ENCODE measurements around the gene SNTB2. TPM values are rescaled to one million over a fixed set of nuclear protein-coding genes. Genes with fewer than 3 reads are reported as not detected.

SNTB2 gene
- total and polyA plus RNA-seq, 10 donors, result 1.9 to 48.5 (median 28.9) TPM

DNA sequence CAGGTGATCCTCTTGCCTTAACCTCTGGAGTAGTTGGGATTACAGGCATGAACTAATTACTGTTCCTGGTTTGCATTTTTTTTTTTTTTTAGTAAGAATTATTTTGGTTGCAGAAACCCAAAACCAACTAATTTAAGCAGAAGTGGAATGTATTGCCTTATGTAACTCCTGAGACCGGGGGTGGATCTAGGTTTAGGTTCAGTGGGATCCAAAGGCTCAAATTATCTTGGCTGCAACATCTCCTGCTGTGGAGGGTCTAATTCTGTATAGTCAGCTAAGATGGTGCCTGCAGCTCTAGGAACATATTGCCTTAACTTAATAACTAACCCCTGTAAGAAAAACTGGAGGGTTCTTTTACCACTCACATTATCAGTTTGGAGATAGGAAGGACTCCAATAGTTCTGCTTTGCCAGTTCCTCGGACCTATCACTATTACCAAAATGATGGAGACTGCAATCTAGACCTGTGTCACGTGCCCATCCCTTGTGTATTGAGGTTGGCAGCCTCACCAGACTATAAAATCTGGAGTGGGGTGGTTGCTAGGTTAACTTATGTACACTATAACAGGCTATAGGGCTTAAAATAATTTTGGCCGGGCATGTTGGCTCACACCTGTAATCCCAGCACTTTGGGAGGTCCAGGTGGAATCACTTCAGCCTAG, 8.5 kb downstream of the SNTB2 start:
- TF ChIP-seq, protein P1, sequence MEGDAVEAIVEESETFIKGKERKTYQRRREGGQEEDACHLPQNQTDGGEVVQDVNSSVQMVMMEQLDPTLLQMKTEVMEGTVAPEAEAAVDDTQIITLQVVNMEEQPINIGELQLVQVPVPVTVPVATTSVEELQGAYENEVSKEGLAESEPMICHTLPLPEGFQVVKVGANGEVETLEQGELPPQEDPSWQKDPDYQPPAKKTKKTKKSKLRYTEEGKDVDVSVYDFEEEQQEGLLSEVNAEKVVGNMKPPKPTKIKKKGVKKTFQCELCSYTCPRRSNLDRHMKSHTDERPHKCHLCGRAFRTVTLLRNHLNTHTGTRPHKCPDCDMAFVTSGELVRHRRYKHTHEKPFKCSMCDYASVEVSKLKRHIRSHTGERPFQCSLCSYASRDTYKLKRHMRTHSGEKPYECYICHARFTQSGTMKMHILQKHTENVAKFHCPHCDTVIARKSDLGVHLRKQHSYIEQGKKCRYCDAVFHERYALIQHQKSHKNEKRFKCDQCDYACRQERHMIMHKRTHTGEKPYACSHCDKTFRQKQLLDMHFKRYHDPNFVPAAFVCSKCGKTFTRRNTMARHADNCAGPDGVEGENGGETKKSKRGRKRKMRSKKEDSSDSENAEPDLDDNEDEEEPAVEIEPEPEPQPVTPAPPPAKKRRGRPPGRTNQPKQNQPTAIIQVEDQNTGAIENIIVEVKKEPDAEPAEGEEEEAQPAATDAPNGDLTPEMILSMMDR (IDR thresholded peaks at IDR 0.05 in 8 of 11, conservative IDR thresholded peaks at IDR 0.05 in 3 of 11), result no peak
- TF ChIP-seq POLR2AphosphoS5 (IDR thresholded peaks at IDR 0.05) (no peak), POLR2A (IDR thresholded peaks at IDR 0.05) (no peak)
- Histone ChIP-seq H3K27ac (no peak overlapping the region), H3K4me3 (no peak overlapping the region), H3K36me3 (no peaks in the 10 kb centered on the region), H3K9me3 (no peaks in the 10 kb centered on the region), H3K27me3 (replicated peaks in 1 of 7) (no peaks in the 10 kb centered on the region), H3K4me1 (peaks cover 0 to 48% (median 19%) of the 10 kb centered on the region in 6 donors)
- no peak for DNase-seq
- intact Hi-C loops (cut with DNase I; ENCODE audit: low total_unique reads), result no loop called here
- 80 to 90% (median 87%) methylated on average over 4 of the region's 4 CpGs for WGBS, 5 donors

DNA sequence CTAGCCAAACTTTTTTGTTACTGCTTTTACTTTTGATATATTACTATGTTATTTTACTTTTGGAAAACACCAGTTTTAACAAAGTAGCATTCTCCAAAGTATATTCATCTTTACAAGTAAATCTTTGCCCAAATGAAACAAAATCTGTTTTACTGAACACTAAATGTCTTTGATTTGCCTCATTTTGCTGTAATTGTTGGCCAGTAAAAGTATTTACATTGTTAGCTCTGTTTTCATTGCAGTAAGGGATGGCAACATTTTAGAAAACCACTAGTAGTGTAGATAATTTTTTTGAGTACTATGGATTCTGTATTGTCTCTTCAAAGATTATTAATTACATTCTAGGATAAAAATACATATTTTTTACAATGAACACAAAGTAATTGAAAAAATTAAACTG, 10.6 kb downstream of the SNTB2 start:
- no peaks in the 10 kb centered on the region for H3K27me3 ChIP-seq (replicated peaks in 1 of 7)
- DNase-seq, result no peak
- no peak overlapping the region for H3K27ac ChIP-seq
- H3K36me3 ChIP-seq, result no peaks in the 10 kb centered on the region
- intact Hi-C loops (cut with DNase I; ENCODE audit: low total_unique reads), result no loop called here
- no peak overlapping the region for H3K4me3 ChIP-seq
- peaks cover 0 to 40% (median 9%) of the 10 kb centered on the region in 6 donors for H3K4me1 ChIP-seq
- TF ChIP-seq, protein P1 (IDR thresholded peaks at IDR 0.05 in 8 of 11, conservative IDR thresholded peaks at IDR 0.05 in 3 of 11), result no peak
- no peak for TF ChIP-seq POLR2A (IDR thresholded peaks at IDR 0.05)
- no peak for TF ChIP-seq POLR2AphosphoS5 (IDR thresholded peaks at IDR 0.05)
- H3K9me3 ChIP-seq, result no peaks in the 10 kb centered on the region

DNA sequence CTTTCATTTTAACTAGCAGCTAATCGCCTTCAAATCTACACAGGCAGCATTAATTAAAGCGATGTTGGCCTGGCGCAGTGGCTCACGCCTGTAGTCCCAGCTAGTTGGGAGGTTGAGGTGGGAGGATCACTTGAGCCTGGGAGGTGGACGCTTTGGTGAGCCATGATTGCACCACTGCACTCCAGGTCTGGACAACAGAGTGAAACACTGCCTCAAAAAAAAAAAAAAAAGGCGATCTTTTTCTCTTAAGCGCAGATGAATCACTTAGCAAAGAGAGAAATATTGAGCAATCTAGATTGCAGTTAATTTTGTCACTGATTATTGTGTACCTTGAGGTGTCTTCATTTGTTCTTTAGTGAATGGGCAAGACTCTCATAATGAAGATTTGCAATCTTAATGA, 12.4 kb downstream of the SNTB2 start:
- no peaks in the 10 kb centered on the region for H3K27me3 ChIP-seq (replicated peaks in 1 of 7)
- DNase-seq, result no peak
- WGBS, 5 donors, result 84 to 95% (median 89%) methylated on average over 7 of the region's 7 CpGs
- intact Hi-C loops (cut with DNase I; ENCODE audit: low total_unique reads), result no loop called here
- H3K4me1 ChIP-seq, result peaks cover 0 to 53% (median 9%) of the 10 kb centered on the region in 6 donors
- H3K9me3 ChIP-seq, result no peaks in the 10 kb centered on the region
- H3K4me3 ChIP-seq, result no peak overlapping the region
- H3K36me3 ChIP-seq, result no peaks in the 10 kb centered on the region
- TF ChIP-seq POLR2AphosphoS5 (IDR thresholded peaks at IDR 0.05), result no peak
- TF ChIP-seq POLR2A (IDR thresholded peaks at IDR 0.05), result no peak
- TF ChIP-seq, protein P1 (IDR thresholded peaks at IDR 0.05 in 8 of 11, conservative IDR thresholded peaks at IDR 0.05 in 3 of 11), result no peak
- no peak overlapping the region for H3K27ac ChIP-seq

DNA sequence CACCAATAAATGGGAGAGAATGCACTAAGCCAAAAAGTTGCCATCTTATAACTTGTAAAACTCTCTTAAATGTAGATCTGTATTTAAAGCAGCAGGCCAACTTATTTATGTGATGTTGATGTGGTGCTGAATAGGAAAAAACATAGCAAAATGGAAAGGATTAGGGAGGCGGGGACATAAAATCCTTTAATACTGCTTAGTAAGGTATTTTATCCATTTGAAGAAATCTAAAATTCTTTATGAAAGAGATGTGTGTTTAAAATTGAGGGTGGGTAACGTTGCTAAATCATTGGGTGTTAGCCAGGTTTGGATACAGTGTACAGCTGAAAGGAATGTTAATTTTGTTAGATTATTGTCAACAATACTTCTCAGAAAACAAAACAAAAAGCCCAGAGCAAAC, 14.3 kb downstream of the SNTB2 start:
- intact Hi-C loops (cut with DNase I; ENCODE audit: low total_unique reads), result no loop called here
- Histone ChIP-seq H3K27me3 (replicated peaks in 1 of 7) (no peaks in the 10 kb centered on the region), H3K9me3 (no peaks in the 10 kb centered on the region), H3K4me3 (no peak overlapping the region), H3K4me1 (peaks cover 0 to 58% (median 13%) of the 10 kb centered on the region in 6 donors), H3K27ac (no peak overlapping the region), H3K36me3 (no peaks in the 10 kb centered on the region)
- 55 to 88% (median 83%) methylated on average over 2 of the region's 2 CpGs for WGBS, 5 donors
- TF ChIP-seq, protein P1 (IDR thresholded peaks at IDR 0.05 in 8 of 11, conservative IDR thresholded peaks at IDR 0.05 in 3 of 11), result no peak
- TF ChIP-seq POLR2A (IDR thresholded peaks at IDR 0.05) (no peak), POLR2AphosphoS5 (IDR thresholded peaks at IDR 0.05) (no peak)
- DNase-seq, result no peak
